ENCODE measurements around the gene QRSL1.
A peak's percentile ranks its signal among the peaks of the same experiment; 100 is the strongest.
"Not testable (repeated sequence)": the region's sequence is repeated elsewhere in the genome, so short reads cannot be mapped to it uniquely, and the experiment has no call there.

The QRSL1 gene

GRCh38 chr6:106626485-106626884 is 2.9 kb upstream of the QRSL1 start:
- H3K27ac ChIP-seq, result no peak overlapping the region
- no peak for TF ChIP-seq CTCF (IDR thresholded peaks at IDR 0.05)
- no peak for TF ChIP-seq ZFX (IDR thresholded peaks at IDR 0.05; ENCODE audit: borderline replicate concordance)

- not testable (repeated sequence) for H3K27ac ChIP-seq
Measured at GRCh38 chr6:106627760-106628159, 1.6 kb upstream of the QRSL1 start.

- TF ChIP-seq ZFX (IDR thresholded peaks at IDR 0.05; ENCODE audit: borderline replicate concordance), result no peak
- no peak for TF ChIP-seq CTCF (IDR thresholded peaks at IDR 0.05)
- H3K27ac ChIP-seq, result peak overlapping the region; percentile 74
Measured at GRCh38 chr6:106628658-106629102, 698 bp upstream of the QRSL1 start.

- TF ChIP-seq CTCF (IDR thresholded peaks at IDR 0.05) (no peak), ZFX (IDR thresholded peaks at IDR 0.05; ENCODE audit: borderline replicate concordance) (no peak)
- H3K27ac ChIP-seq, result peak overlapping the region; percentile 74
Measured at GRCh38 chr6:106629859-106630163, 433 bp downstream of the QRSL1 start.

GRCh38 chr6:106630366-106630765 is 988 bp downstream of the QRSL1 start:
- TF ChIP-seq ZFX (IDR thresholded peaks at IDR 0.05; ENCODE audit: borderline replicate concordance) (no peak), CTCF (IDR thresholded peaks at IDR 0.05) (no peak)
- peak overlapping the region; percentile 74 for H3K27ac ChIP-seq

GRCh38 chr6:106631346-106631745 is 2.0 kb downstream of the QRSL1 start:
- no peak overlapping the region for H3K27ac ChIP-seq
- TF ChIP-seq CTCF (IDR thresholded peaks at IDR 0.05) (no peak), ZFX (IDR thresholded peaks at IDR 0.05; ENCODE audit: borderline replicate concordance) (no peak)

GRCh38 chr6:106634565-106634964 is 5.2 kb downstream of the QRSL1 start:
- H3K27ac ChIP-seq, result no peak overlapping the region
- TF ChIP-seq CTCF (IDR thresholded peaks at IDR 0.05) (no peak), ZFX (IDR thresholded peaks at IDR 0.05; ENCODE audit: borderline replicate concordance) (no peak)

GRCh38 chr6:106637051-106637716 is 7.8 kb downstream of the QRSL1 start:
- no peak overlapping the region for H3K27ac ChIP-seq
- TF ChIP-seq CTCF (IDR thresholded peaks at IDR 0.05), result no peak
- no peak for TF ChIP-seq ZFX (IDR thresholded peaks at IDR 0.05; ENCODE audit: borderline replicate concordance)
